H9 (cell line): Measurements from ENCODE around the gene USP3. TPM values are rescaled to one million over a fixed set of nuclear protein-coding genes. Genes with fewer than 3 reads are reported as not detected.

Experiments
- DNase-seq: peaks from one replicate; pipeline ENCODE4 v3.0.0-alpha.2; 2017
- H2AFZ ChIP-seq: one replicate; pipeline ENCODE4 v1.6.1; 2013; ENCODE audit warnings: mild to moderate bottlenecking, low read length, control low read depth, moderate library complexity
- H2AK5ac ChIP-seq: 2 replicates; pipeline ENCODE4 v1.6.1; 2013; ENCODE audit warnings: low read length, control low read depth, mixed read lengths; ENCODE audit not compliant: insufficient read length
- H2BK120ac ChIP-seq: one replicate; pipeline ENCODE4 v1.6.1; 2013; ENCODE audit warnings: low read depth, mild to moderate bottlenecking, low read length, control low read depth, inconsistent platforms; ENCODE audit not compliant: poor library complexity, severe bottlenecking
- H2BK12ac ChIP-seq: 2 replicates; pipeline ENCODE4 v1.6.1; 2013; ENCODE audit warnings: low read length, control low read depth, mixed read lengths, low read depth; ENCODE audit not compliant: insufficient read length
- H2BK15ac ChIP-seq: 2 replicates; pipeline ENCODE4 v1.6.1; 2013; ENCODE audit warnings: low read depth, low read length, control low read depth
- H2BK20ac ChIP-seq: one replicate; pipeline ENCODE4 v1.6.1; 2013; ENCODE audit warnings: low read depth, mild to moderate bottlenecking, low read length, control low read depth, inconsistent platforms; ENCODE audit not compliant: poor library complexity, severe bottlenecking
- H2BK5ac ChIP-seq: 2 replicates; pipeline ENCODE4 v1.6.1; 2013; ENCODE audit warnings: low read length, control low read depth, mixed read lengths; ENCODE audit not compliant: insufficient read length
- H3K14ac ChIP-seq: 2 replicates; pipeline ENCODE4 v1.6.1; 2013; ENCODE audit warnings: low read length, control low read depth; ENCODE audit not compliant: insufficient read depth
- H3K18ac ChIP-seq: 2 replicates; pipeline ENCODE4 v1.6.1; 2013; ENCODE audit warnings: low read depth, mild to moderate bottlenecking, mixed read lengths, low read length, control low read depth; ENCODE audit not compliant: insufficient read length
- H3K23ac ChIP-seq: 2 replicates; pipeline ENCODE4 v1.6.1; 2013; ENCODE audit warnings: low read length, control low read depth, mixed read lengths, low read depth; ENCODE audit not compliant: insufficient read length
- H3K23me2 ChIP-seq: 2 replicates; pipeline ENCODE4 v1.6.1; 2013; ENCODE audit warnings: low read depth, mild to moderate bottlenecking, mixed read lengths, low read length, control low read depth; ENCODE audit not compliant: insufficient read length, poor library complexity, severe bottlenecking
- H3K27ac ChIP-seq: 2 replicates; pipeline ENCODE4 v1.5.1; 2013; ENCODE audit warnings: low read length, control low read depth, mixed read lengths, low read depth; ENCODE audit not compliant: insufficient read length
- H3K27me3 ChIP-seq: 2 replicates; pipeline ENCODE4 v1.6.1; 2013; ENCODE audit warnings: low read length, control low read depth, inconsistent platforms; ENCODE audit not compliant: insufficient read depth
- H3K4ac ChIP-seq: 2 replicates; pipeline ENCODE4 v1.6.1; 2013; ENCODE audit warnings: low read depth, mild to moderate bottlenecking, control low read depth, inconsistent platforms, low read length, moderate library complexity
- H3K4me1 ChIP-seq: 2 replicates; pipeline ENCODE4 v1.6.1; 2013; ENCODE audit warnings: low read length, control low read depth, inconsistent platforms; ENCODE audit not compliant: insufficient read depth
- H3K4me2 ChIP-seq: 2 replicates; pipeline ENCODE4 v1.6.1; 2013; ENCODE audit warnings: low read length, control low read depth, mixed read lengths; ENCODE audit not compliant: insufficient read length, insufficient read depth
- H3K56ac ChIP-seq: 2 replicates; pipeline ENCODE4 v1.6.1; 2013; ENCODE audit warnings: low read depth, mild to moderate bottlenecking, mixed read lengths, low read length, control low read depth; ENCODE audit not compliant: insufficient read length
- H3K79me1 ChIP-seq: 2 replicates; pipeline ENCODE4 v1.6.1; 2013; ENCODE audit warnings: low read depth, mild to moderate bottlenecking, moderate library complexity, low read length, control low read depth, inconsistent platforms; ENCODE audit not compliant: insufficient read depth, poor library complexity, severe bottlenecking
- H3K79me2 ChIP-seq: 2 replicates; pipeline ENCODE4 v1.6.1; 2013; ENCODE audit warnings: low read length, control low read depth, inconsistent platforms; ENCODE audit not compliant: insufficient read depth
- H3K9ac ChIP-seq: 2 replicates; pipeline ENCODE4 v1.6.1; 2013; ENCODE audit warnings: low read length, control low read depth, mixed read lengths; ENCODE audit not compliant: insufficient read length; ENCODE audit errors: extremely low read depth
- H3K9me3 ChIP-seq: one replicate; pipeline ENCODE4 v1.6.1; 2013; ENCODE audit warnings: low read depth, low read length, inconsistent platforms; ENCODE audit not compliant: control insufficient read depth
- H3T11ph ChIP-seq: one replicate; pipeline ENCODE4 v1.6.1; 2013; ENCODE audit warnings: mild to moderate bottlenecking, low read length, control low read depth, inconsistent platforms
- H4K20me1 ChIP-seq: one replicate; pipeline ENCODE4 v1.6.1; 2013; ENCODE audit not compliant: control insufficient read depth, insufficient read length, insufficient read depth
- H4K5ac ChIP-seq: 2 replicates; pipeline ENCODE4 v1.6.1; 2013; ENCODE audit warnings: low read depth, mild to moderate bottlenecking, mixed read lengths, low read length, control low read depth; ENCODE audit not compliant: insufficient read length
- H4K8ac ChIP-seq: replicated peaks from 2 replicates; pipeline ENCODE4 v1.6.1; 2013; ENCODE audit warnings: low read length, control low read depth, mixed read lengths, low read depth; ENCODE audit not compliant: insufficient read length
- H4K91ac ChIP-seq: 2 replicates; pipeline ENCODE4 v1.6.1; 2013; ENCODE audit warnings: low read depth, mild to moderate bottlenecking, moderate library complexity, mixed read lengths, low read length, control low read depth; ENCODE audit not compliant: insufficient read length
- H3K27ac Mint-ChIP-seq, 3 experiments: 2 replicates in 2 of 3; 3 replicates in 1 of 3; pipeline ENCODE4 v1.8.0; 2020 to 2021; ENCODE audit warnings: mixed read lengths in 3 of 3, mild to moderate bottlenecking in 1 of 3, moderate library complexity in 1 of 3
- H3K27me3 Mint-ChIP-seq: 2 replicates; pipeline ENCODE4 v1.8.0; 2021; ENCODE audit warnings: low read depth, mild to moderate bottlenecking, moderate library complexity, mixed read lengths
- H3K36me3 Mint-ChIP-seq, 3 experiments: 2 replicates in 2 of 3; 3 replicates in 1 of 3; pipeline ENCODE4 v1.8.0; 2020 to 2021; ENCODE audit warnings: low read depth in 3 of 3, mixed read lengths in 3 of 3; ENCODE audit not compliant: insufficient read depth in 1 of 3
- H3K4me1 Mint-ChIP-seq, 2 experiments: 2 replicates each; pipeline ENCODE4 v1.8.0; 2020; ENCODE audit warnings: mixed read lengths in 2 of 2
- H3K4me3 Mint-ChIP-seq, 2 experiments: 2 replicates in 1 of 2; 3 replicates in 1 of 2; pipeline ENCODE4 v1.8.0; 2020 to 2021; ENCODE audit warnings: mild to moderate bottlenecking in 2 of 2, mixed read lengths in 2 of 2, moderate library complexity in 1 of 2
- H3K9me3 Mint-ChIP-seq, 2 experiments: 2 replicates in 1 of 2; 3 replicates in 1 of 2; pipeline ENCODE4 v1.8.0; 2020; ENCODE audit warnings: mild to moderate bottlenecking in 2 of 2, mixed read lengths in 2 of 2, moderate library complexity in 1 of 2
- WGBS: extraction: QIAGEN DNeasy Blood & Tissue Kit; methylation state at CpG from one replicate; pipeline ENCODE4 v1.1.7; 2013; ENCODE audit warnings: missing lambda C conversion rate, low lambda C conversion rate, mixed read lengths; ENCODE audit not compliant: insufficient read length; ENCODE audit errors: extremely low coverage; 5-methylcytosine and 5-hydroxymethylcytosine counted together
- total RNA-seq: library from RNA; stranded (reverse); gene quantifications from 2 replicates; pipeline ENCODE4 v1.2.1, GENCODE V29; 2021
- TF ChIP-seq, protein P1 (sequence below): fragments of 200-600 bp; sonication (generic); conservative IDR thresholded peaks from 3 replicates; pipeline ENCODE4 v1.8.0; 2021; ENCODE audit warnings: antibody characterized with exemption, mild to moderate bottlenecking

USP3 gene
- total RNA-seq, 1 experiment from 2014 or later: 14.2 TPM

DNA sequence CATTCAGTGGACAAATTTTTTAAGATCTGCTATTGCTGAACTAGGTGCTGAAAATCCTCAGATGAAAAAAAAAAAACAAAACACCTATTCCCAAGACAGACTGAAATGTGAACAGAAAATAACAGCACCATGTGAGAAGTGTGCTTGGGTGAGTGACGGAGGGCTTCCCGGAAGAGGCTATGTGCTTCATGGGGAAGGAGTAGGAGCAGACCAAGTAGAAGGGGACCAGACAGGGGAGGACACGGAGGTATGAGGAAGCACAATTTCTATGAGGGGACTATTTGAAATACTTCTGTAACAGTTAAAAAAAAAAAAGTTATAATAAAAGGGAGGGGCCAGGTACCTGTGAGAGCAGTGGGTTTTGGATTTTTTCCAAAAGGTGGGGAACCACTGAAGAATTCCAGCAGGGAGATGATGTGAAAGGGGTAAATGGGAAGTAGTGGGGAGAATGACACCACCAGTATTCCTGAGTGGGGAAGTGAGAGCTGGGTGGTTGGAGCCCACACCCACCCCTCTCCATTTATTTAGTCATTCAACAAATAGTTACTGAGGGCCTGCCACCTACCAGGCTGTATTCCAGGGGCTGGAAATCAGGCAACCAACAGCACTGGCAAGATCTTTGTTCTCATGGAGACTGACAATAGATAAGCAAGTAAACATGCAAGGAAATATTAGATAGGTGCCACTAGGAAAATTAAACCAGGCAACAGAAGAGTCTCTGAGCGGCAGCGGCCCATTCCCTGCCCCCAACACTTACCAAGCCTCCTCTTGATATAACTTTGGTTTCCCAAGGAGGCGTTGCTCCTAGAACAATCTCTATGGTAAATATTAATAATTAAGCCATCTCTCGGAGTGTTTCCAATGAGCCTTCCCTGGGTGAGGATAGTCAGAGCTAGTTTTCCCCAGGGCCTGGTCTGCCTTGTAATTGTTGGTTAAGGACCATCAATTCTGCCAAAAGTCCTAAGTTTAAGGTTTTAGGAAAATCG is 3.8 kb upstream of the USP3 start:
- H3K27me3 ChIP-seq: peaks cover 36% of the 10 kb centered on the region
- H3K79me2 ChIP-seq: no peaks in the 10 kb centered on the region
- no peak overlapping the region for H3T11ph ChIP-seq
- H3K23me2 ChIP-seq: peaks cover 17% of the 10 kb centered on the region
- H3K27ac Mint-ChIP-seq: no peak overlapping the region; a peak in 1 of 7 replicates
- no peaks in the 10 kb centered on the region for H3K9me3 ChIP-seq
- H3K36me3 Mint-ChIP-seq: no peaks in the 10 kb centered on the region; a peak in 1 of 7 replicates
- H2BK15ac ChIP-seq: no peak overlapping the region
- H3K4me2 ChIP-seq: peak overlapping the region; percentile 70
- peaks cover 6% of the 10 kb centered on the region for H3K27me3 Mint-ChIP-seq
- no peak overlapping the region for H2AFZ ChIP-seq
- H3K4ac ChIP-seq: no peak overlapping the region
- H3K14ac ChIP-seq: no peak overlapping the region
- no peaks in the 10 kb centered on the region for H3K79me1 ChIP-seq
- H3K56ac ChIP-seq: no peak overlapping the region
- H4K8ac ChIP-seq: no peak overlapping the region
- H2AK5ac ChIP-seq: no peak overlapping the region
- no peak overlapping the region for H4K5ac ChIP-seq
- H2BK12ac ChIP-seq: no peak overlapping the region
- peaks cover 6% of the 10 kb centered on the region for H3K4me1 ChIP-seq
- no peak overlapping the region for H3K27ac ChIP-seq
- WGBS: no CpG with 5 or more reads among the region's 8 CpGs
- DNase-seq: no peak
- peaks cover 0 to 5% of the 10 kb centered on the region in 2 experiments; a peak in 2 of 5 replicates for H3K9me3 Mint-ChIP-seq
- H3K18ac ChIP-seq: no peak overlapping the region
- no peak overlapping the region for H3K23ac ChIP-seq
- H3K4me1 Mint-ChIP-seq: peaks cover 27 to 41% of the 10 kb centered on the region in 2 experiments
- no peak overlapping the region for H2BK120ac ChIP-seq
- no peak overlapping the region for H3K9ac ChIP-seq
- H4K91ac ChIP-seq: no peak overlapping the region
- no peak overlapping the region for H2BK5ac ChIP-seq
- H3K4me3 Mint-ChIP-seq: peak overlapping the region; percentile 35 to 52; a peak in 2 of 5 replicates
- H4K20me1 ChIP-seq: no peaks in the 10 kb centered on the region
- TF ChIP-seq, protein P1, sequence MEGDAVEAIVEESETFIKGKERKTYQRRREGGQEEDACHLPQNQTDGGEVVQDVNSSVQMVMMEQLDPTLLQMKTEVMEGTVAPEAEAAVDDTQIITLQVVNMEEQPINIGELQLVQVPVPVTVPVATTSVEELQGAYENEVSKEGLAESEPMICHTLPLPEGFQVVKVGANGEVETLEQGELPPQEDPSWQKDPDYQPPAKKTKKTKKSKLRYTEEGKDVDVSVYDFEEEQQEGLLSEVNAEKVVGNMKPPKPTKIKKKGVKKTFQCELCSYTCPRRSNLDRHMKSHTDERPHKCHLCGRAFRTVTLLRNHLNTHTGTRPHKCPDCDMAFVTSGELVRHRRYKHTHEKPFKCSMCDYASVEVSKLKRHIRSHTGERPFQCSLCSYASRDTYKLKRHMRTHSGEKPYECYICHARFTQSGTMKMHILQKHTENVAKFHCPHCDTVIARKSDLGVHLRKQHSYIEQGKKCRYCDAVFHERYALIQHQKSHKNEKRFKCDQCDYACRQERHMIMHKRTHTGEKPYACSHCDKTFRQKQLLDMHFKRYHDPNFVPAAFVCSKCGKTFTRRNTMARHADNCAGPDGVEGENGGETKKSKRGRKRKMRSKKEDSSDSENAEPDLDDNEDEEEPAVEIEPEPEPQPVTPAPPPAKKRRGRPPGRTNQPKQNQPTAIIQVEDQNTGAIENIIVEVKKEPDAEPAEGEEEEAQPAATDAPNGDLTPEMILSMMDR: no peak
- no peak overlapping the region for H2BK20ac ChIP-seq
